HG03095 (cell line): Measurements from ENCODE around the gene ADAMTS15.

Experiments used
- ATAC-seq: cut with Tn5 transposase; IDR thresholded peaks from one replicate; pipeline ENCODE4 v1.9.1; 2021; ENCODE audit warnings: moderate library complexity; ENCODE audit not compliant: unreplicated experiment

ADAMTS15 gene

DNA sequence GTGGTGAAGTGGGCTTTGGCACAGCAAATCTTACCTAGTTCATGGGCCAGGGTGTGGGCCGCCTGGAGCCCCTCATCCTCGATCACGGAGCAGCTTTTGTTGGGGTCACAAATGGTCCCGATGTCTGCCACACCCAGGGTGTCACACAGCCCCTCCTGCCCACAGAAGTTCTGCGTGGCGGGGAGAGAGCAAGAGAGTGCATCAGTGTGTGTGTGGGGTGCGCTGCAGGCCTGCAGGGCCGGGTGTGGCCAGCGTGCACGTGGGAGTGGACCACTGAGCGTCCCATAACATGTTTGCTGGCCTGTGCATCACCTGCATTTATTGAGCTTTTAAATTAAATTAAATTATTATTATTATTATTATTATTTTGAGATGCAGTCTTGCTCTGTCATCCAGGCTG is 31.5 kb upstream of the ADAMTS15 start:
- no peak for ATAC-seq

- no peak for ATAC-seq
These were observed 30.2 kb upstream of the ADAMTS15 start for GRCh38 chr11:130418210-130418609.

DNA sequence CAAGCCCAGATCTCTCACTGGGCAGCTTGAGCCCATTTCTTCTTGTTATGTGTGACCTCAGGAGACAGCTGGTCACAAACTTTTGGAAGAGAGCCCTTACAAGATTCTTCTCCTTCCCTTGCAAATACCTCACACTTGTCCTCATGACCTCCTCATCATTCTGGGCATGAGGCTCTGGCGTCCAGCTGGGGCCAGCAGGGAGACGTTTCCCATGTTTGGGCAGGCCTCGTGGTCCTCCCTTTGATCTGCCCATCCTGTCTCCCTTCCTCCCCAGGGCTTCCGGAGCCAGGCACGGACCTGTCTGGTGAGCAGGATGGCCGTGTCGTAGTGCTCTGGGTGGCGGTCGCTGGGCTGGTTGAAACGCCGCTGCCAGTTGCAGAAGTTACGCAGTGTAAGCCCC is 29.7 kb upstream of the ADAMTS15 start:
- no peak for ATAC-seq

- no peak for ATAC-seq
These were observed 27.8 kb upstream of the ADAMTS15 start for GRCh38 chr11:130420478-130421198.

- ATAC-seq, result no peak
These were observed 27.3 kb upstream of the ADAMTS15 start for GRCh38 chr11:130421199-130421585.

DNA sequence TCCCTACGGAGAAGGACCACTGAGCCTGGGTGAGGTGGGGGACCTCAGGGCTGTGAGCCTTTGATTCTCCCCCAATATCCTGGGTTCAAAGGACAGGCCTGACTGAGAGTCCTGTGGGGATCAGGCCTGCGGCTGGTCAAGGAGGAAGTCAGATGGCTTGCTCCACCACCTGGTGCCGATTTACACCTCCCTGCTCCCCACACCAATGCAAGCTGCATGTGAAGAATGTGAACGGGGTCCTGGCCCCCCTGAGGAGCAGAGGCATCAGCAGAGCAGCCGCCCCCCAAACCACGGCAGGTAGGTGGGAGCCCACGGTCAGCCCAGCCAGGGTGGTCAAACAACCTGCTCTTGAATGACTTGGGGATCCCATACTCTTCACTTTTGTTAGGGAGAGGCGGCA is 26.7 kb upstream of the ADAMTS15 start:
- no peak for ATAC-seq

GRCh38 chr11:130422251-130422995 is 26.0 kb upstream of the ADAMTS15 start:
- no peak for ATAC-seq

- ATAC-seq, result no peak
These were observed 24.8 kb upstream of the ADAMTS15 start for GRCh38 chr11:130423541-130424142.

DNA sequence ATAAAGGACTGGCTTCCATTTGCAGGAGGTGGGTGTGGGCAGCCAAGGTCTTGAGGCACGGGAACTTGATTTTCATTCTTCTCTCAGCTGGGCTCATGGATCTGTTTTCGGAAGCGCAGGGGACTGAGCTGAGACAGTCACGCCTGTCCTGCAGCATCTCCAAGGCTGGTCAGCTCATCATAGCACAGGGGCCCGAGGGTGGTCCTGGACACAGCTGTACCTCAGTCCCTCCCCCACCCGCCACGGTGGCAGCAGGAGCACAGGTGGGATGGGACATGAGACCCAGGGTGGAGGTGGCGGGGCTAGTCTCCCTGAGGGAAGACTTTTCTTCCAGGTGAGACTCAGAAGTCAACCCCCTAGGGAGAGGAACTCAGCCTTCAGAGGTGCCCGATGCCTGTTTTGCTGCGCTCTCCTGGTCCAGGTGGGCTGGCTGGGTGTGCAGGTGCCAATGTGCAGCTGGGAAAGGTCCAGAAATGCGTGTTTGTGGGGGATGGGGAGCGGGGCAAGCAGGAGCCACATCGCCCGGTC is 23.8 kb upstream of the ADAMTS15 start:
- no peak for ATAC-seq

DNA sequence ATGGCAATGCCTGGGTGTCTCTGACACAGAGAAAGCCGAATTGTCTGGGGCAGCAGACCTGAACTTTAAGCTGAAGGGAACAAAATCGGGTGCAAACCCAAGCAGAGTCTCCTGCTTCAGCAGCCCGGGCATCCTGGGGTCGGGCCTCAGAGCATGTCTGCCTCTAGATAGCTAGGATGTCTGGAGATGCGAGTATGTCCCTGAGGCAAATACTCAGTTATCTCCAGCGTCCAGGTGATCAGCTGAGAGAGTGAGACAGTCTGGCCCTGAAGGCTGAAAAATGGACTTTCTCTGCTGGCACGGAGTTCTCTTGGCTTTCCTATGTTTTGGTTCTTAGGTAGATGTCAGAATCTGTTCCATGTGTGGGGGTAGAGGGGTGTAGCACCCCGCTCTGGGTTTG is 23.3 kb upstream of the ADAMTS15 start:
- ATAC-seq, result no peak

GRCh38 chr11:130426223-130426836 is 22.1 kb upstream of the ADAMTS15 start:
- ATAC-seq, result no peak

DNA sequence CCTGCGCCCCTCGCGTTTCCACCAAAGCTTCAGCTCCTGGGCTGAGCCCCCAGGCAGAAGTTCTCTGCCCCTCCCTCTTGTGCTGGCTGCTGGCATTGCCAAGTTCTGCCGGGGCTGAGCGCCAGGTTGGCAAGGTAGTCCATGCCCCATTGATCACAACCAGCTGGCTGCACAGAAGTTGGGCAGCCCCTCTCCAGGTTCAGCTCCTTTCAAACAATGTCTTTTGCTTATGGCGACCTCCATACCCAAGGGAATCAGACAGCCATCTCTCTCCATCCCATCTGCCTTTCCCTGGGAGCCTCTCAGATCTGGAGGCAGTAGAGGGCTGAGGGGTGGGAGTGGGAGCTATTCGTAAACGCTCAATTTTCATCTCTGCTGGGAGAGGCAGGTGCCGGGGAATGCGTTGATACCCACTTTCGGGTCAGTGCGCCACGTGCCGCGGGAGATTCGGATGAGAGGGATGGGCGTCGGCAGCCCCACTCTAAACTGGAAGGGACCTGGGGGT is 21.6 kb upstream of the ADAMTS15 start:
- no peak for ATAC-seq

GRCh38 chr11:130427581-130428315 is 20.7 kb upstream of the ADAMTS15 start:
- no peak for ATAC-seq

DNA sequence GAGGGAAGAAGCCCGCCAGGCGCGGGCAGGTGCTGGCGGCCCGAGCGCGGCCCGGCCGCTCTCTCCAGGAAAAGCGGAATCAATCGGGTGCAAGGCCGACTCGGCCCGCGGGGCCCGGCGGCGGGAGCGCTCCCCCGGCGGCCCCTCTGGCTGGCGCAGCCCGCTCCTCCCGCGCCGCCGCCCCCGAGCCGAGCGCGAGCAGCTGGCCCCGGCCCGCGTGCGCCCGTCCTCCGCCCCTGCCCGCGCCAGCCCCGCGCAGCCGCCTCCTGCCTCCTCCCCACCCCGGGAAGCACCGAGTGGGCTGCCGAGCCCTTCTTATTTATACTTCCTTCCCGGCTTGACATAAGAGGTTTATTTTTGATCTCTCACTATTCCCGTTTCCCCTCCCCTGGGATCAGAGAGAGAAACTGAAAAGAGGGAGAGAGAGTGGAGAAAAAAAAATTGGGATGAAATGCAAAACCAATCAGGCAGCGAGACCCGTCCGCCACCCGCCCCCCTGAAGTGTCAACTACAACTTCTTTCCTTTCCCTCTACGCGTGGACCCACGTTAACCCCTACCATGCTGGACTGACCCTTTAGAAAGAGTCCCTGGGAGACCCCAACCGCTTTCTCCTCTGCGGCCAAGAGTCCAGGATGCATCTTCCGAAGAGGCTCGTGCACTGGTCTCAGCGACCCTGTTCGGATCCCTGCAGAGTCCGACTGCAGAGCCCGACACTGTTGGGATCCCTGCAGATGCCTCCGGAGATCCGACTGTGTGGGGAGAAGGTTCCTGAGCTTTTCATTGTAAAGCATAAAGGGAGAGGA is 19.9 kb upstream of the ADAMTS15 start, which contains the start of gene ADAMTS8:
ADAMTS8 (minus strand) TSS at position 294 of the 804 bp plus-strand sequence. CDS start 323 bp downstream, outside the sequence.
- ATAC-seq, result no peak

- ATAC-seq, result no peak
These were observed 19.2 kb upstream of the ADAMTS15 start for GRCh38 chr11:130429120-130429681.

- no peak for ATAC-seq
These were observed 18.5 kb upstream of the ADAMTS15 start for GRCh38 chr11:130429983-130430382.

GRCh38 chr11:130431331-130431773 is 17.1 kb upstream of the ADAMTS15 start:
- no peak for ATAC-seq

GRCh38 chr11:130431801-130432200 is 16.6 kb upstream of the ADAMTS15 start:
- no peak for ATAC-seq

- ATAC-seq, result no peak
These were observed 15.1 kb upstream of the ADAMTS15 start for GRCh38 chr11:130433357-130433756.
